ENCODE results near the gene EDAR.

DNA sequence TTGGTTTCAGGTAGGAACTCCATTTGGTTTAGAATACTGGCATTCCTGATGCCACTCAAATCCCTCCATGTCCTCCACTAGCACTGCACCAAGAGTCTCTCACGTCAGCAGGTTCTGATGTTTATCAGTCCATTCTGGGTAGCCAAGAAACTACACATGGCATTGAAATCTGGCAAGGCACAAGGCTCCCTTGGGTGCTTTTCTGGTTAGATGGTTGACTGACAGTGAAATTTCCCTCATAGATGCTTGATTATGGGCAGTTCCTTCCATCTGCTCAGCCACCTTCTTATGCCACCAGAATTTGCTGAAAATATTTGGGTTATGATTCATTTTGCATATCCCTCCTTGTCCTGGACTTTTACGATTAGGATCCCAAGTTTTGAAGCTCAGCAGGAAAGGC lies 32.6 kb downstream of the EDAR start:
- TF ChIP-seq, protein P1, sequence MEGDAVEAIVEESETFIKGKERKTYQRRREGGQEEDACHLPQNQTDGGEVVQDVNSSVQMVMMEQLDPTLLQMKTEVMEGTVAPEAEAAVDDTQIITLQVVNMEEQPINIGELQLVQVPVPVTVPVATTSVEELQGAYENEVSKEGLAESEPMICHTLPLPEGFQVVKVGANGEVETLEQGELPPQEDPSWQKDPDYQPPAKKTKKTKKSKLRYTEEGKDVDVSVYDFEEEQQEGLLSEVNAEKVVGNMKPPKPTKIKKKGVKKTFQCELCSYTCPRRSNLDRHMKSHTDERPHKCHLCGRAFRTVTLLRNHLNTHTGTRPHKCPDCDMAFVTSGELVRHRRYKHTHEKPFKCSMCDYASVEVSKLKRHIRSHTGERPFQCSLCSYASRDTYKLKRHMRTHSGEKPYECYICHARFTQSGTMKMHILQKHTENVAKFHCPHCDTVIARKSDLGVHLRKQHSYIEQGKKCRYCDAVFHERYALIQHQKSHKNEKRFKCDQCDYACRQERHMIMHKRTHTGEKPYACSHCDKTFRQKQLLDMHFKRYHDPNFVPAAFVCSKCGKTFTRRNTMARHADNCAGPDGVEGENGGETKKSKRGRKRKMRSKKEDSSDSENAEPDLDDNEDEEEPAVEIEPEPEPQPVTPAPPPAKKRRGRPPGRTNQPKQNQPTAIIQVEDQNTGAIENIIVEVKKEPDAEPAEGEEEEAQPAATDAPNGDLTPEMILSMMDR (optimal IDR thresholded peaks at IDR 0.05 in 1 of 3, IDR thresholded peaks at IDR 0.05 in 1 of 3, conservative IDR thresholded peaks at IDR 0.05 in 1 of 3; ENCODE audit: extremely low read depth in 1 of 3, insufficient read depth in 2 of 3, low read length in 3 of 3) = no peak
- TF ChIP-seq EZH2 (IDR thresholded peaks at IDR 0.05; ENCODE audit: low read length) = no peak
